ENCODE results near the gene MTRF1.
"Not testable (repeated sequence)": the region's sequence is repeated elsewhere in the genome, so short reads cannot be mapped to it uniquely, and the experiment has no call there.

MTRF1 gene

DNA sequence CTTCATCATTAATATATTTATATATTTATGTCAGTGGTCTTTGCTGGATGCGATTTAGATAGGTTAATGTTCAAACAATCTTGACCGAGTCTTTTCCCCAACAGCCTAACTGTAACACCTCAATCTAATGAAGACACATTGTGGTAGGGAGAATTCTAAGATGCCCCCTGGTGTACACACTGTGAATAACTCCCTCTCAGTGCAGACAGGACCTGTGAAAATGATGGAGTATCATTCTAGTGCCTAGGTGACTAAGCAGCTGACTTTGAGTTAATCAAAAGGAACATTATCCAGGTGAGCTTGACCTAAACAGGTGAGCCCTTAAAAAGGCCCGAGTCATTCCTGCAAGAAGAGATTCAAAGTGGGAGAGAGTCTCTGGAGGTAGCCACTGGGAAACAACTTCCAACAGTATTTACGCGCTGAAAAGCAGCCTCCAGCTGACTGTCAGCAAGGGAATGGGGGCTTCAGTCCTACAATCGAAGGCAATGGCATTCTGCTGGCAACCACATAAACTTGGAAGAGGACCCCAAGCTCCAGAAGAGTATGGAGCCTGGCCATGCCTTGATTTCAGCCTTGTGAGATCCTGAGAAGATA is 41.0 kb downstream of the MTRF1 start:
- DNase-seq (ENCODE audit: low read depth), result peak; percentile 62

- no peak for DNase-seq (ENCODE audit: low read depth)
These were observed 43.0 kb downstream of the MTRF1 start for GRCh38 chr13:41220401-41220800.

- peak; percentile 64 for DNase-seq (ENCODE audit: low read depth)
These were observed 47.2 kb downstream of the MTRF1 start for GRCh38 chr13:41216160-41216559.

GRCh38 chr13:41213919-41214318 is 49.5 kb downstream of the MTRF1 start:
- no peak for DNase-seq (ENCODE audit: low read depth)

DNA sequence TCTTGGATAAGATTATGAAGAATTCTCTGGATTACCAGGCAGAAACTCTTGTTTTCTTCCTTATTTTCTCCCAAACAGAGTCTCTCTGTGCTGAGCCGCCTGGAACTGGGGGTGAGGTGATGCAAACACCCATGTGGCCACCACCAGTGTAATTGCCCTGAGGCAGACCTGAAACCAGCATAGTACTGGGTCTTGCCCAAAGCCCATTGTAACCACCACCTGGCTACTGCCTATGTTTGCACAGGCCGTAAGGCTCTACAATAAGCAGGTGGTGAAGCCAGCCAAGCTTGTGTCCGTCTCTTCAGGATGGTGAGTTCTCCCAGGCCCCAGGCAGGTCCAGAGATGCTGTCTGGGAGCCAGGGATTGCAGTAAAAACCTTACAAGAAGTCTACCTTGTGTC is 50.1 kb downstream of the MTRF1 start:
- DNase-seq (ENCODE audit: low read depth), result no peak

- peak; percentile 64 for DNase-seq (ENCODE audit: low read depth)
These were observed 50.5 kb downstream of the MTRF1 start for GRCh38 chr13:41212881-41213280.

DNA sequence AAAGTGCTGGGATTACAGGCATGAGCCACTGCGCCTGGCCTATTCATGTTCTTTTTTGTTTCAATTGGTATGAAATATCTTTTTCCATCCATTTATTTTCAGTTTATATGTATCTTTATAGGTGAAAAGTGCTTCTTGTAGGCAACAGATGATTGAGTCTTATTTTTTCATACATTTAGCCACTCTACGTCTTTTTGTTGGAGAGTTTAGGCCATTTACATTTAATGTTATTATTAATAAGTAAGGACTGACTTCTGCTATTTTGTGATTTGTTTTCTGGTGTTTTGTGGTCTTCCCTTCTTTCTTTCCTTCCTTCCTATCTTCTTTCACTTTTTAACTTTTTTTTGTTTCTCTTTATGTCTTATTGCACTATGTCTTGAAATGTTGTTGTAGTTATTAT is 52.3 kb downstream of the MTRF1 start:
- DNase-seq (ENCODE audit: low read depth), result no peak

GRCh38 chr13:41206467-41206866 is 56.9 kb downstream of the MTRF1 start:
- DNase-seq (ENCODE audit: low read depth), result no peak

DNA sequence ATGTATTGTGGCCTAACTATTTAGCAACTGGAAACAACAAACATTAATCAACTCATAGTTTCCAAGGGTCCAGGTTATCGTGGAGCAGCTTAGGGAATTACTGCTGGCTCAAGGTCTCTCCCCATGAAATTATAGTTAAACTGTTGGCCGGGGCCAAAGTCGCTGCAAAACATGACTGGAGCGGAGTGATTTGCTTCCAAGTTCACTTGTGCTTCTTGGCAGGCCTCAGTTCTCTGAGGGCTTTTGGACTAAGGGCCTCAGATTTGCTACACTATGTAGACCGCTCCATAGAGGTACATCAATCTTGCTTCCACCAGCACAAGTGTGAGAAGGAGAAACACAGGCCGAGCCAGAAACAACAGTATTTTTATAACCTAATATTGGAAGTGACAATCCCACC is 59.6 kb downstream of the MTRF1 start:
- DNase-seq (ENCODE audit: low read depth), result no peak

GRCh38 chr13:41200126-41200525 is 63.2 kb downstream of the MTRF1 start:
- no peak for DNase-seq (ENCODE audit: low read depth)

- no peak for DNase-seq (ENCODE audit: low read depth)
These were observed 63.9 kb downstream of the MTRF1 start for GRCh38 chr13:41199526-41199925.

GRCh38 chr13:41199079-41199478 is 64.3 kb downstream of the MTRF1 start:
- no peak for DNase-seq (ENCODE audit: low read depth)

GRCh38 chr13:41196620-41197019 is 66.8 kb downstream of the MTRF1 start:
- DNase-seq (ENCODE audit: low read depth), result peak; percentile 46

DNA sequence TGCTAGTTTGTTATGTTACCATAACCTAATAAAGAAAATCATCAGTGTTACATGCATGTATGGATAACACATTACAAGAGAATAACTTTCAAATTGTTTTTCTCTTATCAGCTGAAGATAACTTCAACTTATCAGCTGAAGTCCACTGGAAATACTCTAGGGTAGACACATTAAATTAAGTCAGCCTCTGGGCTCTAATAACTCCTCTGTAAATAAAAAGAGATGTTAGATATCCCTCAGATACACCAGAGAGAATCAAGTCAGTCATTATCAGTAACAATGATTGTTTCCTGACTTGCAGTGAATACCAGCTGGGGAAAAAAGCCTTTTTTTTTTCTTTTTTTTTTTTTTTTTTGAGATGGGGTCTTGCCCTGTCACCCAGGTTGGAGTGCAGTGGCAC is 67.4 kb downstream of the MTRF1 start:
- DNase-seq (ENCODE audit: low read depth), result no peak

GRCh38 chr13:41193919-41194824 is 69.2 kb downstream of the MTRF1 start, which contains the start of gene KBTBD7:
Gene KBTBD7 (minus strand): TSS chr13:41194569. CDS start chr13:41194257, 312 bp downstream.
- DNase-seq (ENCODE audit: low read depth), result peak; percentile 98

DNA sequence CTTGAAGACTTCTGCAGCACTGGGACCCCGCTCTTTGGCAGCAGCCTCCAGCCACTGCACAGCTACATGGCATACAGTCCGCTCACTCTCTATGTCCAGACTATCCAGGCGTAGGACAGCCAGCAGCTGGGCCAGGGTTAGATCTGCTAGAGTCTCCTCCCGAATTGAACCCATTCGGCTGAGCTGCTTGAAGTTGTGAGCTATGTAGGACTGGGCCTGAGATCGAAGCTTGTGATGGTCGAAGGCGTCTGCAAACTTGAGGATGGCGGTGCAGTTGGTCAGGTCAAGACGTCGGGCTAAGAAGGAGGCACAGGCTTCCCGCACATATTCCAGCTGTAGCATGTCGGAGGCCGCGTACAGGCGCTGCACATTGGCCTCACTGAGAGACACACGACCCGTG is 69.9 kb downstream of the MTRF1 start:
- DNase-seq (ENCODE audit: low read depth), result no peak

GRCh38 chr13:41188584-41188983 is 74.8 kb downstream of the MTRF1 start:
- DNase-seq (ENCODE audit: low read depth), result peak; percentile 66

GRCh38 chr13:41186481-41186880 is 76.9 kb downstream of the MTRF1 start:
- DNase-seq (ENCODE audit: low read depth), result no peak

DNA sequence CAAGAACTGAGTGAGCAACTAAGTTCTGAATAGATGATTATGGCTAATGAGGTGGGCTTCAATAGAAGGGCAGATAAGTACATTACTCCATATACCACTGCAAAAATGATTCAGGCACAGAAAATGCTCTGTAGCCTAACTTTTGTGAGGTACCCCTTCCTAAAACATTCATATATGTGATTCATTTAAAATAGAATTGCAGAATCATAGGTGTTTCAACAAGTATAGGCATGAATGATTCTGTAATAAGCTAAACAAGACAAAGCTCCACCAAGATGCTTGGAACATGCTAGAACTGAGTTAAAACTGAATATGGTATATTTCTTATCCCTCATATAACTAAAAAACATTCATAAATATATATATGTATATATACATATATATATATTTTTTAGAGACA is 81.1 kb downstream of the MTRF1 start:
- no peak for DNase-seq (ENCODE audit: low read depth)

- DNase-seq (ENCODE audit: low read depth), result peak; percentile 57
These were observed 83.7 kb downstream of the MTRF1 start for GRCh38 chr13:41179593-41180250.

DNA sequence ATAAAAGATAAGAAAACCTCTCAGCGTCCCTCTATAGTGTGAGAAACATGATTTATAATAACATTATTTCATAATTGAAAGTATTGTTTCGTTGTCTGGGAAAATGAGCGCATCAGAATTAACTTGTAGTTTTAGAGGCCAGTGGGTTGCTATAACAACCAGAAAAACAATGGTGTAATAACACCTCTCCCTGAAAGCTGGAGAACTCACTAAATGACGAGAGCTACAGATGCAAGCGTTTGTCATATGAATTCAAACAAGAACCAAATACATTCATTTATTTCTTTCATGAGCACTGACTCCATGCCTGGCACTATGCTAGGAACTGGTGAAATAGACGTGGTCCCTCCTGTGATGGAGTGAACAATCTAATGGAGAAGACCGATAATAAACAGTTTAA is 85.3 kb downstream of the MTRF1 start:
- DNase-seq (ENCODE audit: low read depth), result no peak

GRCh38 chr13:41177616-41178015 is 85.8 kb downstream of the MTRF1 start:
- no peak for DNase-seq (ENCODE audit: low read depth)

DNA sequence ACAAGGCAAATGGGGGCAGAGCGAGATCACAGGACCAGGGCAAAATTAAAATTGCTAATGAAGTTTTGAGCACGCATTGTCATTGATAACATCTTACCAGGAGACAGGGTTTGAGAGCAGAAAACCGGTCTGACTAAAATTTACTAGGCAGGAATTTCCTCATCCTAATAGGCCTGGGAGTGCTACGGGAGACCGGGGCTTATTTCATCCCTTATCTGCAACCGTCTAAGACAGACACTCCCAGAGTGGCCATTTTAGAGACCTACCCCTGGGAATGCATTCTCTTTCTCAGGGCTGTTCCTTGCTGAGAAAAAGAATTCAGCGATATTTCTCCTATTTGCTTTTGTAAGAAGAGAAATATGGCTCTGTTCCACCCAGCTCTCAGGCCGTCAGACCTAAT is 87.8 kb downstream of the MTRF1 start:
- DNase-seq (ENCODE audit: low read depth), result not testable (repeated sequence)
